GM23338 (cell line): Measurements from ENCODE around the gene DDT.

Source experiments
- CTCF ChIP-seq, 2 experiments: fragments of 200-600 bp in 1 of 2; sonication (generic) in 1 of 2; conservative IDR thresholded peaks; 2 replicates each; pipeline versions ENCODE4 v1.5.1 to v1.6.1; 2016 to 2017; ENCODE audit warnings: antibody characterized with exemption in 2 of 2, low read depth in 2 of 2, mild to moderate bottlenecking in 2 of 2, moderate library complexity in 1 of 2
- EZH2 ChIP-seq: fragments of 200-600 bp; sonication (generic); IDR thresholded peaks from one replicate; pipeline ENCODE4 v1.8.0; 2017; ENCODE audit warnings: antibody characterized with exemption, mild to moderate bottlenecking, low read depth; ENCODE audit not compliant: unreplicated experiment

- peak; percentile 20 to 33; a peak in 2 of 4 replicates for TF ChIP-seq CTCF (conservative IDR thresholded peaks at IDR 0.05; ENCODE audit: low read depth in 2 of 2)
- no peak for TF ChIP-seq EZH2
Observed at GRCh38 chr22:24001314-24001713, 27.1 kb upstream of the DDT start.
